HG02884 (cell line): ENCODE measurements around the gene SYT9.

ENCODE experiments used
- ATAC-seq: cut with Tn5 transposase; IDR thresholded peaks from one replicate; pipeline ENCODE4 v1.9.1; 2021; ENCODE audit warnings: mild to moderate bottlenecking, moderate library complexity; ENCODE audit not compliant: unreplicated experiment

SYT9 gene

DNA sequence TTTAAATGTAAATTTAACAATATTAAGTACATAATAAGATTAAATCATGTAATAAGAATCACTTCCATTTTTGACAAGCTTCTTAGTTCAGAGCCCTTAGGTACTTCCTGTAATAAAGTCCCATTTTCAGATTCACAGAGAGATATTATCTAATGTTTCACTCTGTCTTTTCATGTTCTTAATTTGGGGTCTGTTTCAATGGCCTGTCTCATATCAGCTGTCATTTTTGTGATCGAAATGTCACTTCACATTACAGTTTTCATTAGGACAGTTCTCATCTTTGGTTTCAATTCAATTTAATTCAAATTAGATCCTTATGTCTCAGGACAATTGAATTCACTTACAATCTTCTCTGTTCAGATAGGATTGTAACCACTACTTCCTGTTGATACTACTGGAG is 211.0 kb downstream of the SYT9 start:
- ATAC-seq: no peak

DNA sequence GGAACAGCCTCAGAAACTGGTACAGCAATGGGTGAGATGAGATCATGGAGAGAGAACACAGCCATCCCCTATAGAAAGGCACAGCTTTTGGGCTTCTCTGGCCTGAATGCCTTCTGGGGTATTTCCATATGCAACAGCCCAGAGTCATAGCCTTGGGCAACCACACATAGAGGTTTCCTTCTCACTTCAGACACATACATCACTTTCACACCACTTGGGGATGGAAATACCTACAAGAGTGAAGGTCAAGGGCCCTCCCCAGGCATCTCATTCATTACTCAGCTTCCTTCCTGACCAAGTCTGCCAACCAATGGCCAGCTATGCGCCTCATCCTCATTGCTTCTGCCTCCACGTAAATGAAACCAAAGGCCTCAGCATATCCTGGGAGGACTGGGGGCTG is 215.9 kb downstream of the SYT9 start:
- no peak for ATAC-seq

GRCh38 chr11:7469351-7469865 is 217.7 kb downstream of the SYT9 start:
- no peak for ATAC-seq

GRCh38 chr11:7471071-7471470 is 219.4 kb downstream of the SYT9 start:
- ATAC-seq: no peak

DNA sequence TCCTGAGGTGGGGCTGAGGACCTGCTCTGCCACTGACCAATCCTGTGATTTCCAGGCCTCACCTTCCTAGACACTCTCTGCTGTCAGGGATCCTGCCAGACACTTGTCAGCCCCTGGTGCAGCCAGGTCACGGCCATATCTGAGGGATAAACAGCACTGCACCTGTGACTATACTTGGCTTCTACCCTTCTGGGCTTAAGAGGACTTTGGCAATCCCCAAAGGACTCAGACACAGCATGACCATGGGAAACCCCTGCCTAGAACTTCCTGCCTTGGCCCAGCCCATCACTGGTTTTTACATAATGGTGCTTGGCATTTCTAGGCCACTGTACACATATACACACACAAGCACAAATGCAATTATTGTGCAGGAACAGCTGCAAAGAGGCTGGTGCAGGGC is 222.0 kb downstream of the SYT9 start:
- ATAC-seq: no peak

- no peak for ATAC-seq
These were observed 228.4 kb downstream of the SYT9 start for GRCh38 chr11:7480113-7480512.

- ATAC-seq: no peak
These were observed 232.4 kb downstream of the SYT9 start for GRCh38 chr11:7484131-7484530.

DNA sequence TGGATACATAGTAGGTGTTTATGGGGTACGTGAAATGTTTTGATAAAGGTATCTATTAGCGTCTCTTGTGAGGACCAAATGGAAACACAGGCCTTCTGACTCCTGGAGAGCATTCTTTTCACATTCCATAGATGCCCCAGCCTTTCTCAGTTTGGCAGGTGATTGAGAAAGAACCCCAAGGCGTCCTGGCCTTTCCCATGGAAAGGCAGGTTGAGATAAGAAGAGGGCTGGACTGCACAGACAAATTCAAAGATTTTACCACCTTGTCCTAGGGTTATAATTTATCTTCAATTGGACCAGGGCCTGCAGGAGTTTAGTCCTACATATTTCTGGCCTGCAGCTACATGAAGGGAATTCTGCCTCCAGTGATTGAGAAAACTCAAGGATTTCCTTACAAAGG is 232.9 kb downstream of the SYT9 start:
- no peak for ATAC-seq

GRCh38 chr11:7485186-7486097 is 233.7 kb downstream of the SYT9 start, which contains the start of gene OLFML1:
Gene OLFML1, plus strand, starts transcription at chr11:7485506. Its CDS starts 370 bp downstream, at chr11:7485876.
- no peak for ATAC-seq

- ATAC-seq: no peak
These were observed 234.5 kb downstream of the SYT9 start for GRCh38 chr11:7486098-7486780.

DNA sequence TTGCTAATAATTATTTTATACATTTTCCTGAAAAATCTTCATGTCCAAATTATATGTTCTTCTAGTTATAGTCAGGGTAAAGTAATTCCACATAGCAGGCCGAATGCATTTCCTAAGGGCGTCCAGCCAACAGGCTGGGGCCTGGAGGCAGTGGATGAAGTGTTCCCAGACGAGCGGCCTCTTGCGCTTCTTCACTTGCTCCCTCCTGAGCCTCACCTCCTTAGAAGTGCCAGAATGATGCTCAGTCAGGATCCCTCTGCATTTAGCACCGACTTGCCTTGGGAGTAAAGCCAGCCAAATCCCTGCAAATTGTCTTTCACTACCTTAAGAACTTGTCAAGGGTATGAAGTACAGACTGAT is 235.1 kb downstream of the SYT9 start:
- ATAC-seq: no peak

DNA sequence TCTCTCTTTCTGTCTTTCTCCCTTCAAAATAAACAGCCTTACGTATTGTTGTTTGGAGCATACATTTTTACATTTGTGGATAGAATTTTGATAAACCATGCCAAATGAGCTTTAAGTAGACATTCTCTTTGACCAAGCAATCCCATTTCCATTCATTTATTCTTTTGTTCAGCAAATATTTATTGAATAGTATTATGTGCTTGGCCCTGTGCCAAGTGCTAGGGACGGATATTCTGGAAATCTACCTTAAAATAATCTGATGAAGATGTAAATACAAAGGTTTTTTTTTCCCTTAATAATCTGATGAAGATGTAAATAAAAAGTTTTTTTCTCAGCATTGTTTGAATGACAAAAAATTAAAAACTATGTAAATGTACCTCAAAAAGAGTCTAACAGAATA is 235.7 kb downstream of the SYT9 start:
- no peak for ATAC-seq

GRCh38 chr11:7488681-7489080 is 237.0 kb downstream of the SYT9 start:
- ATAC-seq: no peak

GRCh38 chr11:7489376-7489775 is 237.7 kb downstream of the SYT9 start:
- ATAC-seq: no peak

DNA sequence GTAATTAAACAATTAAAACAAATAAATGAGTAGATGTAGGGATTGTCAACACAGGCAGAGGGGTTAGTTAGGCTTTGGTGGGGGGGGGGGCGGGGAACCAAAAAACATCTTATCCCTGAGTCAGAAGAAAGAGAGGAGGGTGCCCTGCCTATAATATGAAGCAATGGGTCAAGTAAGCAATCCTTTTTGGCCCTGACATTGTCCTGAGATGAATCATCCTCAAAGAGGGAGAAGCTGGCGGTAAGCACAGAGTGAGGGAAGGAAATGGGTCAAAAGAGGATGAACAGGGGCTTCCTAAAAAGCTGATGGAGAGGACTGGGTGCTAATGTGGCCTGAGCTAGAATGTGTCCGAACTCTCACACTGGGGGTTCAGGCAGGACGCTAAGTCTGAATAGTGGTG is 238.3 kb downstream of the SYT9 start:
- ATAC-seq: no peak

GRCh38 chr11:7490535-7490934 is 238.8 kb downstream of the SYT9 start:
- no peak for ATAC-seq

DNA sequence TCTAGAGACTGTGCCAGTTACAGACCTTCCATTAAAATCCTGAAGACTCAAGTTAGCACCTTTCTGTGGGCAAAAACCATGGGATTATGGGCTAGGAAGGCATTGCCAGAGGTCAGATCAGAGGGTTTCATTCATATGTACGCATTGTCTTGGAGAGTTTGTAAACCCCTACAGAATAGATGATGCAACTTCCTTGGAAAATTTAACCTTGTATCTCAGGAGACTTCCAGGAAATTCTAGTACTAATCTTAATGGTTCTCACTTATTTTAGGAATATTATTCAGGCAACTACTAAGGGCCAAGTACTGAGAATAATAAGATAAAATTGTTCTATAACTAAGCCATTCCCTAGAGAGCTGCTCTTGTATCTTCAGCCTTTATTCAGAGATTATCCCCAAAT is 240.5 kb downstream of the SYT9 start:
- ATAC-seq: no peak

DNA sequence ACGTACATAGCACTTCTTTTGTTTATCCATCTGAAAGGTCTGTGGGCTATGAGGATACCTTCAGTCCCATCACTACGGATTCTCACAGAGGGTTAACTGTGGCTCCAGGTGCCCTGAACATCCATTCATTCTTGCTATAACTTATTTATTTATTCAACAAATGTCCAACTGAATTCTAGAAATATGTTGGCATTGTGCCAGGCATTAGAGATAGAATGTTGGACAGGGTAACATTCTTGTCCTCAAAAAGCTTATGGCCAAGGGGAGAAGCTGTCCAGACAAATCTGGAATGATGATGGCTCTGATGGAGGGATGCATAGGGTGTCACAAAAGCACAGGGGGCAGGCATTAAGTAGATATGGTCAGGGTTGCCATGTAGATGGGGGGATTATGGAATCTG is 242.0 kb downstream of the SYT9 start:
- no peak for ATAC-seq

DNA sequence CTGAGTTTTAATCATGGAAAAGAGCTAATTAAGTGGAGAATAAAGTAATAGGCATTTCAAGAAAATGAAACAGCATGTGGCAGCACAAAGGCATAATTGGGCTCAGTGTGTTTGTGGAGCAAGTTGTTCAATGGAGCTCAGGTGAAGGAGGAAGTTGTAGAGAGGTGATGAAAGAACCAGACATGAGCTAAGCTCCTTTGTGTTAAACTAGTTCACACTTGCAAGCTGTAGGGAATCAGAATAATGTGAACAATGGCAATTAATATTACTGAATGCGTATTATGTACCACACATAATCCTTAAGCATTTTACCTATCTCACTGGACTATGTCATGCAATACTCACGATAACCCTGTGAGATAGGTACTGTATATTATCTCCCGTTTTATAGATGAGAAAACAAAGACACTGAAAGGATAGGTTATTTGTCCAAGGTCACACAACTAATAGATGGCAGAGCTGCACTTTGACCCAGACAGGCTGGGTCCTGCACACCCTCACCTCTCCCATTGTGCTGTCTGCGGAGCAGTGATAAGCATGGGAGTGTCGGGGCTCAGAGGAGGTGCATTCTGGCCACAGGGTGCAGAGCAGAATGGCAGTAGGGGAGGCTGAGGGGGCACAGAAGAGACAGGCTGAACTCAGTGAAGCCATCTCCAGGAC is 242.5 kb downstream of the SYT9 start:
- ATAC-seq: no peak

GRCh38 chr11:7495882-7496551 is 244.3 kb downstream of the SYT9 start:
- peak; percentile 82 for ATAC-seq

GRCh38 chr11:7498193-7498592 is 246.5 kb downstream of the SYT9 start:
- ATAC-seq: no peak
